IMR-90 (cell line): ENCODE data around the gene IGF1R. TPM values are rescaled to one million over a fixed set of nuclear protein-coding genes. Genes with fewer than 3 reads are reported as not detected.

Source experiments
- ATAC-seq: fragments of 200-7000 bp; cut with Tn5 transposase; 2 replicates; pipeline ENCODE4 v1.9.1; 2020; ENCODE audit warnings: low read depth, mild to moderate bottlenecking, moderate library complexity
- BruUV-seq: library from RNA; stranded (reverse); fragments of 400-500 nt; replicated peaks from 2 replicates; lab custom pipeline; 2021; lab: Mats Ljungman, UMichigan
- CTCF ChIA-PET: fragments of 300-600 bp; formaldehyde crosslinking; extraction: SDS; loops from one replicate; lab custom pipeline; 2021; ENCODE audit warnings: antibody characterized with exemption; lab: Yijun Ruan, JAX
- POLR2A ChIA-PET: fragments of 300-600 bp; sonication (Branson Sonifier 250); formaldehyde crosslinking; loops from one replicate; lab custom pipeline; 2022; ENCODE audit warnings: antibody characterized with exemption; ENCODE audit not compliant: unreplicated experiment; lab: Charles Lee
- DNase-seq: peaks from one replicate; pipeline ENCODE4 v3.0.0; 2013
- H2AFZ ChIP-seq: replicated peaks from 2 replicates; pipeline ENCODE3; 2013; ENCODE audit warnings: low read length, mild to moderate bottlenecking; ENCODE audit not compliant: poor library complexity
- H2AK5ac ChIP-seq: 2 replicates; pipeline ENCODE4 v1.6.1; 2013; ENCODE audit warnings: low read depth, low read length, inconsistent platforms
- H2AK9ac ChIP-seq: replicated peaks from 2 replicates; pipeline ENCODE3; 2013; ENCODE audit warnings: mild to moderate bottlenecking, low read depth, low read length, moderate library complexity; ENCODE audit not compliant: poor library complexity
- H2BK120ac ChIP-seq: 2 replicates; pipeline ENCODE4 v1.6.1; 2013; ENCODE audit warnings: low read depth, low read length, inconsistent platforms
- H2BK15ac ChIP-seq: 3 replicates; pipeline ENCODE4 v1.6.1; 2013; ENCODE audit warnings: low read depth, low read length, inconsistent platforms
- H2BK20ac ChIP-seq: 2 replicates; pipeline ENCODE4 v1.6.1; 2013; ENCODE audit warnings: low read depth, mild to moderate bottlenecking, inconsistent platforms, low read length, moderate library complexity
- H2BK5ac ChIP-seq: 2 replicates; pipeline ENCODE4 v1.6.1; 2013; ENCODE audit warnings: mild to moderate bottlenecking, low read depth, low read length, inconsistent platforms; ENCODE audit not compliant: poor library complexity, severe bottlenecking
- H3K14ac ChIP-seq: replicated peaks from 2 replicates; pipeline ENCODE4 v1.6.1; 2013; ENCODE audit warnings: low read depth, low read length, inconsistent platforms
- H3K18ac ChIP-seq: 2 replicates; pipeline ENCODE4 v1.6.1; 2013; ENCODE audit warnings: low read depth, low read length, control low read depth
- H3K23ac ChIP-seq: 2 replicates; pipeline ENCODE4 v1.6.1; 2013; ENCODE audit warnings: low read depth, low read length, inconsistent platforms
- H3K27ac ChIP-seq: 2 replicates; pipeline ENCODE4 v1.5.1; 2013; ENCODE audit warnings: mild to moderate bottlenecking, control low read depth, low read length; ENCODE audit not compliant: insufficient read depth
- H3K27me3 ChIP-seq: 2 replicates; pipeline ENCODE4 v1.6.1; 2013; ENCODE audit warnings: low read length; ENCODE audit not compliant: control insufficient read depth, insufficient read depth
- H3K36me3 ChIP-seq: 2 replicates; pipeline ENCODE4 v1.6.1; 2013; ENCODE audit warnings: low read length, mixed read lengths; ENCODE audit not compliant: control insufficient read depth, insufficient read depth
- H3K4ac ChIP-seq: 2 replicates; pipeline ENCODE4 v1.6.1; 2013; ENCODE audit warnings: low read depth, low read length, inconsistent platforms
- H3K4me1 ChIP-seq: 2 replicates; pipeline ENCODE4 v1.6.1; 2013; ENCODE audit warnings: low read length, mixed read lengths; ENCODE audit not compliant: control insufficient read depth, insufficient read depth
- H3K4me2 ChIP-seq: 2 replicates; pipeline ENCODE4 v1.6.1; 2013; ENCODE audit warnings: low read depth, mild to moderate bottlenecking, control low read depth, low read length, moderate library complexity
- H3K4me3 ChIP-seq: 2 replicates; pipeline ENCODE4 v1.5.1; 2013; ENCODE audit warnings: low read depth, mild to moderate bottlenecking, control low read depth, low read length, moderate library complexity; ENCODE audit not compliant: insufficient read depth
- H3K56ac ChIP-seq: 2 replicates; pipeline ENCODE4 v1.6.1; 2013; ENCODE audit warnings: low read length, inconsistent platforms; ENCODE audit not compliant: insufficient read depth; ENCODE audit errors: extremely low read depth
- H3K79me1 ChIP-seq, 2 experiments: 2 replicates each; pipeline ENCODE4 v1.6.1; 2013; ENCODE audit warnings: low read length in 2 of 2, inconsistent platforms in 1 of 2, low read depth in 1 of 2
- H3K9ac ChIP-seq: 2 replicates; pipeline ENCODE4 v1.6.1; 2013; ENCODE audit warnings: low read depth, low read length, control low read depth
- H3K9me1 ChIP-seq: 2 replicates; pipeline ENCODE4 v1.6.1; 2013; ENCODE audit warnings: low read length, inconsistent platforms; ENCODE audit not compliant: insufficient read depth
- H3K9me3 ChIP-seq: 2 replicates; pipeline ENCODE4 v1.6.1; 2013; ENCODE audit warnings: low read length; ENCODE audit not compliant: control insufficient read depth, insufficient read depth
- H4K20me1 ChIP-seq: 2 replicates; pipeline ENCODE4 v1.6.1; 2013; ENCODE audit warnings: low read length, inconsistent platforms; ENCODE audit not compliant: insufficient read depth
- H4K5ac ChIP-seq: 2 replicates; pipeline ENCODE4 v1.6.1; 2013; ENCODE audit warnings: mild to moderate bottlenecking, low read depth, low read length, control low read depth
- H4K8ac ChIP-seq, 2 experiments: 2 replicates each; pipeline ENCODE4 v1.6.1; 2013; ENCODE audit warnings: low read depth in 2 of 2, low read length in 2 of 2, control low read depth in 1 of 2, inconsistent platforms in 1 of 2
- H4K91ac ChIP-seq: 2 replicates; pipeline ENCODE4 v1.6.1; 2013; ENCODE audit warnings: low read depth, low read length, inconsistent platforms; ENCODE audit not compliant: insufficient read depth
- BHLHE40 ChIP-seq: fragments of 150-350 bp; IDR thresholded peaks from 2 replicates; pipeline ENCODE4 v1.6.1; 2016; ENCODE audit warnings: mild to moderate bottlenecking, low read depth, low read length
- CEBPB ChIP-seq: IDR thresholded peaks from 2 replicates; pipeline ENCODE4 v1.6.1; 2012; ENCODE audit warnings: low read depth, low read length, improper control_type of control experiment
- CHD1 ChIP-seq: IDR thresholded peaks from 2 replicates; pipeline ENCODE4 v1.6.1; 2012; ENCODE audit warnings: low read depth, low read length, improper control_type of control experiment
- CTCF ChIP-seq: conservative IDR thresholded peaks from 2 replicates; pipeline ENCODE4 v1.5.1; 2012; ENCODE audit warnings: mild to moderate bottlenecking, low read depth, low read length, improper control_type of control experiment
- FOS ChIP-seq: fragments of 150-350 bp; IDR thresholded peaks from 2 replicates; pipeline ENCODE4 v1.6.1; 2016; ENCODE audit warnings: low read depth, low read length
- MXI1 ChIP-seq: IDR thresholded peaks from 2 replicates; pipeline ENCODE4 v1.6.1; 2012; ENCODE audit warnings: low read depth, mild to moderate bottlenecking, low read length, moderate library complexity, borderline replicate concordance
- NFE2L2 ChIP-seq: fragments of 150-350 bp; IDR thresholded peaks from 2 replicates; pipeline ENCODE4 v1.6.1; 2016; ENCODE audit warnings: low read depth, mild to moderate bottlenecking, low read length
- POLR2A ChIP-seq: IDR thresholded peaks from 2 replicates; pipeline ENCODE4 v1.6.1; 2012; ENCODE audit warnings: mild to moderate bottlenecking, low read depth, low read length
- RAD21 ChIP-seq: IDR thresholded peaks from 2 replicates; pipeline ENCODE4 v1.6.1; 2012; ENCODE audit warnings: low read length, improper control_type of control experiment
- RCOR1 ChIP-seq: IDR thresholded peaks from 2 replicates; pipeline ENCODE4 v1.6.1; 2012; ENCODE audit warnings: mild to moderate bottlenecking, low read length, improper control_type of control experiment; ENCODE audit not compliant: insufficient replicate concordance
- RFX5 ChIP-seq: IDR thresholded peaks from 2 replicates; pipeline ENCODE4 v1.8.0; 2012; ENCODE audit warnings: low read depth, mild to moderate bottlenecking, low read length, moderate library complexity
- SMC3 ChIP-seq: fragments of 150-350 bp; IDR thresholded peaks from 2 replicates; pipeline ENCODE4 v1.6.1; 2016; ENCODE audit warnings: low read depth, mild to moderate bottlenecking, antibody characterized with exemption, low read length, moderate library complexity
- WGBS, 2 experiments: methylation state at CpG; one replicate each; pipeline versions ENCODE4 v1.1.5 to v1.1.7; 2013; ENCODE audit warnings: missing lambda C conversion rate in 2 of 2; ENCODE audit not compliant: insufficient read length in 1 of 2; ENCODE audit errors: extremely low coverage in 2 of 2; 5-methylcytosine and 5-hydroxymethylcytosine counted together
- dilution Hi-C: fragments of 300-500 bp; cut with HindIII; formaldehyde crosslinking; loops from one replicate; pipeline ENCODE4 v1.14.3; 2018; ENCODE audit warnings: low sequenced_read_pairs; ENCODE audit not compliant: unreplicated experiment
- in situ Hi-C: fragments of 300-500 bp; cut with MboI; formaldehyde crosslinking; loops from 3 replicates; pipeline ENCODE4 v1.14.3; 2019; ENCODE audit warnings: low sequenced_read_pairs, inconsistent platforms, mixed read lengths
- intact Hi-C: fragments of 100-400 bp; cut with micrococcal nuclease; formaldehyde crosslinking; loops from 2 replicates; pipeline ENCODE4 v1.10.0; 2022
- polyA plus RNA-seq, 3 experiments: library from polyadenylated mRNA; depleted of rRNA; stranded (reverse); fragments of >200 nt; gene quantifications; 2 replicates each; pipeline ENCODE4 v1.2.3, GENCODE V29; 2012; ENCODE audit warnings: low replicate concordance in 1 of 3
- total RNA-seq: library from RNA; depleted of rRNA; stranded (reverse); fragments of >200 nt; gene quantifications from 2 replicates; pipeline ENCODE4 v1.2.3, GENCODE V29; 2012

IGF1R gene
- total and polyA plus RNA-seq, 2 of the 4 experiments (the other 2 are of a cell fraction): 24.0 to 24.9 TPM

DNA sequence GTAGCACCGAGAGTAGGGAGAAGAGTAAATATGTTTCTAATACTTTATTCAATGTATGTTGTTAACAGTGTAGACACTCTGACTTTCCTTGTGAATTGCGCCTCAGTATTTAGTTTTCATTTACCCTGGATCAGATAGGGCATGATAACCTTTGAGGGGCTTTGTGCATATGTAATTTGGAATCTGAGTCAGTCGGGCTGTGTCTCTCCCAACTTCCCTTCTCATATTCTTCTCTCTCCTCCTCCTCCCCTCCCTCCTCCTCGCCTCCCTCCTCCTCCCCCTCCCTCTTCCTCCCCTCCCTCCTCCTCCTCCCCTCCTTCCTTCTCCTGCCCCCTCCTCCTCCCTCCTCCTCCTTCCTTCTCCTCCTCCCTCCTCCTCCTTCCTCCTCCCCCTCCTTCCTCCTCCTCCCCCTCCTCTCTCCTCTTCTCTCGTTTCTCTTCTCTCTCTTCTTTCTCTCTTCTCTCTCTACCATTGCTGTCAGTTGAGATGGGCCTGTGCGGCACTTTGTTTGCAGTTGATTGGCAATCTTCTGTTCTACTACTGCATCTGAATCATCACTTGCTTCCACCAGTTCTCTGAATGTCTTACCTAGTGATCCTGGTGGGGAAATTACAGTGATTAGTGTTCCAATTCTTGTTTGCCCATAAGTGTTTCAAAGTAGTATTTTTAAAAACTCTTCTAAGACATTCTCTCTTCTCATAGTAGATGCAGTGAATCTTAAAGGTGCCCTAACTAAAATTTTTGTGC, 197.0 kb downstream of the IGF1R start:
- Histone ChIP-seq H3K23ac (peak overlapping the region; percentile 64; the same call in 1 of the 2 replicates), H3K27ac (peak overlapping the region; percentile 9; the same call in 1 of the 2 replicates), H3K36me3 (no peaks in the 10 kb centered on the region), H2BK120ac (no peak overlapping the region), H2AFZ (no peak overlapping the region), H3K18ac (peak overlapping the region; percentile 35; the same call in 1 of the 2 replicates), H3K9me1 (peaks cover 19% of the 10 kb centered on the region), H3K27me3 (no peaks in the 10 kb centered on the region), H3K4ac (no peak overlapping the region), H4K20me1 (peaks cover 60% of the 10 kb centered on the region), H2BK15ac (no peak overlapping the region; the same call in 2 of the 3 replicates), H3K9me3 (no peaks in the 10 kb centered on the region), H3K14ac (peak overlapping the region; percentile 39; the same call in 1 of the 2 replicates), H3K79me1 (peaks cover 32 to 84% of the 10 kb centered on the region in 2 experiments), H4K8ac (no peak overlapping the region), H3K9ac (no peak overlapping the region), H2AK5ac (no peak overlapping the region), H3K56ac (no peak overlapping the region), H2BK20ac (no peak overlapping the region), H3K4me2 (peak overlapping the region; percentile 52), H3K4me1 (peaks cover 22% of the 10 kb centered on the region), H4K5ac (peak overlapping the region; percentile 54; the same call in 1 of the 2 replicates), H4K91ac (no peak overlapping the region), H2AK9ac (no peak overlapping the region), H2BK5ac (peak overlapping the region; percentile 23), H3K4me3 (no peak overlapping the region)
- CTCF ChIA-PET: no interaction called here
- ATAC-seq: peak; percentile 43; the same call in 1 of the 2 replicates
- no TSS peak for BruUV-seq
- no peak for DNase-seq
- no peak for TF ChIP-seq POLR2A
- TF ChIP-seq SMC3: no peak
- TF ChIP-seq BHLHE40: no peak
- no peak for TF ChIP-seq RFX5
- no peak for TF ChIP-seq RCOR1
- no peak for TF ChIP-seq MXI1
- TF ChIP-seq CEBPB: no peak
- no peak for TF ChIP-seq RAD21
- TF ChIP-seq FOS: no peak
- no peak for TF ChIP-seq CHD1
- no peak for TF ChIP-seq CTCF
- TF ChIP-seq NFE2L2: no peak
- 43% methylated on average over 1 of the region's 6 CpGs; no CpG with 5 or more reads in 1 of the 2 experiments for WGBS, 2 experiments
- POLR2A ChIA-PET: no interaction called here
- intact Hi-C loops (no loop called here), dilution Hi-C loops (no loop called here), in situ Hi-C loops (loop anchor here (10.0 kb wide), 1 partner anchor 331 kb away; no protein-coding TSS in a partner anchor)
